A673 (cell line): ENCODE results near the gene CEP170B.

Experiments
- CTCF ChIP-seq: fragments of 300-800, 200-600 bp; sonication (generic); conservative IDR thresholded peaks from 2 replicates; pipeline ENCODE4 v1.5.1; 2017; ENCODE audit warnings: low read depth, mild to moderate bottlenecking, antibody characterized with exemption, low read length, moderate library complexity, mixed read lengths
- EZH2 ChIP-seq: fragments of 200-600 bp; sonication (generic); IDR thresholded peaks from 2 replicates; pipeline ENCODE4 v1.6.1; 2017; ENCODE audit warnings: borderline replicate concordance, low read depth, mild to moderate bottlenecking, mixed read lengths, antibody characterized with exemption, low read length; ENCODE audit not compliant: poor library complexity, severe bottlenecking

GRCh38 chr14:104818714-104819161 is 46.3 kb upstream of the CEP170B start:
- no peak for TF ChIP-seq CTCF
- TF ChIP-seq EZH2 = no peak
